SK-N-SH treated with all-trans-retinoic acid at 6 μM for 48 hours (cell line): ENCODE results near the gene KCNT2.

ENCODE experiments used
- ATAC-seq: fragments of 200-7000 bp; cut with Tn5 transposase; 3 replicates; pipeline ENCODE4 v1.9.1; 2020; ENCODE audit warnings: mild to moderate bottlenecking, moderate library complexity
- ARNTL ChIP-seq: fragments of 450-650 bp; formaldehyde crosslinking; IDR thresholded peaks from 2 replicates; pipeline ENCODE4 v1.5.0; 2020; ENCODE audit warnings: low read depth, mild to moderate bottlenecking, moderate library complexity, borderline replicate concordance
- BACH2 ChIP-seq: fragments of 250-450 bp; sonication (Bioruptor Pico); IDR thresholded peaks from 2 replicates; pipeline ENCODE4 v1.9.0; 2021; ENCODE audit warnings: mild to moderate bottlenecking, borderline replicate concordance
- CSDC2 ChIP-seq: fragments of 250-450 bp; sonication (Bioruptor Pico); IDR thresholded peaks from 2 replicates; pipeline ENCODE4 v1.5.0; 2020; ENCODE audit warnings: mild to moderate bottlenecking, moderate library complexity
- ESRRG ChIP-seq: fragments of 250-450 bp; sonication (Bioruptor Pico); IDR thresholded peaks from 2 replicates; pipeline ENCODE4 v1.6.1; 2021; ENCODE audit warnings: mild to moderate bottlenecking
- GLIS3 ChIP-seq: fragments of 250-450 bp; sonication (Bioruptor Pico); IDR thresholded peaks from 2 replicates; pipeline ENCODE4 v1.5.0; 2020; ENCODE audit warnings: mild to moderate bottlenecking, moderate library complexity
- ISL1 ChIP-seq: fragments of 250-450 bp; sonication (Bioruptor Pico); IDR thresholded peaks from 2 replicates; pipeline ENCODE4 v2.1.2; 2022; ENCODE audit warnings: mild to moderate bottlenecking, moderate library complexity
- OSR1 ChIP-seq: fragments of 250-450 bp; sonication (Bioruptor Pico); IDR thresholded peaks from 2 replicates; pipeline ENCODE4 v1.8.0; 2022; ENCODE audit warnings: moderate library complexity, mild to moderate bottlenecking, inconsistent platforms
- PPARA ChIP-seq: fragments of 250-450 bp; sonication (Bioruptor Pico); IDR thresholded peaks from 2 replicates; pipeline ENCODE4 v1.5.0; 2020; ENCODE audit warnings: mild to moderate bottlenecking, borderline replicate concordance
- RARB ChIP-seq: fragments of 250-450 bp; sonication (Bioruptor Pico); IDR thresholded peaks from 2 replicates; pipeline ENCODE4 v1.8.0; 2021; ENCODE audit warnings: mild to moderate bottlenecking, moderate library complexity
- SNAI2 ChIP-seq: fragments of 250-450 bp; sonication (Bioruptor Pico); IDR thresholded peaks from 2 replicates; pipeline ENCODE4 v1.5.0; 2020; ENCODE audit warnings: mild to moderate bottlenecking, moderate library complexity
- TCF4 ChIP-seq: fragments of 250-450 bp; sonication (Bioruptor Pico); IDR thresholded peaks from 2 replicates; pipeline ENCODE4 v1.8.0; 2021; ENCODE audit warnings: mild to moderate bottlenecking, moderate library complexity, borderline replicate concordance
- TOX ChIP-seq: fragments of 250-450 bp; sonication (Bioruptor Pico); IDR thresholded peaks from 2 replicates; pipeline ENCODE4 v1.8.0; 2021; ENCODE audit warnings: mild to moderate bottlenecking, moderate library complexity, borderline replicate concordance
- ZC3H10 ChIP-seq: fragments of 250-450 bp; sonication (Bioruptor Pico); IDR thresholded peaks from 2 replicates; pipeline ENCODE4 v1.5.1; 2021; ENCODE audit warnings: mild to moderate bottlenecking, moderate library complexity
- ZFP3 ChIP-seq: fragments of 250-450 bp; sonication (Bioruptor Pico); IDR thresholded peaks from 2 replicates; pipeline ENCODE4 v1.5.0; 2020; ENCODE audit warnings: mild to moderate bottlenecking, moderate library complexity
- ZFP30 ChIP-seq: fragments of 450-650 bp; formaldehyde crosslinking; IDR thresholded peaks from 2 replicates; pipeline ENCODE4 v1.5.0; 2022; ENCODE audit warnings: mild to moderate bottlenecking, moderate library complexity
- ZNF565 ChIP-seq: fragments of 450-650 bp; formaldehyde crosslinking; conservative IDR thresholded peaks from 2 replicates; pipeline ENCODE4 v1.5.0; 2020; ENCODE audit warnings: low read depth, mild to moderate bottlenecking, moderate library complexity
- ZNF70 ChIP-seq: fragments of 450-650 bp; formaldehyde crosslinking; IDR thresholded peaks from 2 replicates; pipeline ENCODE4 v1.5.0; 2020; ENCODE audit warnings: mild to moderate bottlenecking, moderate library complexity
- ZNF8 ChIP-seq: fragments of 450-650 bp; formaldehyde crosslinking; IDR thresholded peaks from 2 replicates; pipeline ENCODE4 v1.5.0; 2020; ENCODE audit warnings: mild to moderate bottlenecking, moderate library complexity
- TF ChIP-seq, protein P1 (sequence below): fragments of 250-450 bp; sonication (Bioruptor Pico); IDR thresholded peaks from 2 replicates; pipeline ENCODE4 v1.8.0; 2020; ENCODE audit warnings: mild to moderate bottlenecking, moderate library complexity, borderline replicate concordance
- TF ChIP-seq, protein P2 (sequence below): fragments of 250-450 bp; sonication (Bioruptor Pico); IDR thresholded peaks from 2 replicates; pipeline ENCODE4 v1.5.0; 2020; ENCODE audit warnings: mild to moderate bottlenecking, moderate library complexity
- TF ChIP-seq, protein P3 (sequence below): fragments of 250-450 bp; sonication (Bioruptor Pico); IDR thresholded peaks from 2 replicates; pipeline ENCODE4 v1.5.1; 2020; ENCODE audit warnings: low read depth, mild to moderate bottlenecking, moderate library complexity
- TF ChIP-seq, protein P4 (sequence below): fragments of 250-450 bp; sonication (Bioruptor Pico); IDR thresholded peaks from 2 replicates; pipeline ENCODE4 v1.8.0; 2021; ENCODE audit warnings: low read depth, mild to moderate bottlenecking, moderate library complexity, borderline replicate concordance
- TF ChIP-seq, protein P5 (sequence below): fragments of 250-450 bp; sonication (Bioruptor Pico); IDR thresholded peaks from 2 replicates; pipeline ENCODE4 v1.5.1; 2021; ENCODE audit warnings: mild to moderate bottlenecking, moderate library complexity

KCNT2 gene

DNA sequence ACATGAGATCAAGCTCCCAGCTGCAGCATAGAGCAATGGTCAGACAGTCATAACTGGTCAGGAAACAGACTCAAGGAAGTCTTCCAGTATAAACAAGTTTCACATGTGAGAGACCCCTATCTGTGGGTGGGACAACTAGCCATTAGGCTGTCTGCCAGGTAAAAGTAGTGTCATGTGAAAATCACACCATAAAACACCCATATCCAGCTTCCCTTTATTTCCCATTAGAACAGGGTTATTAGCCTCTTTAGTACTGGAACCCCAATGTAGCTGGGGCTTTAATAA, 426.7 kb downstream of the KCNT2 start:
- TF ChIP-seq PPARA (CRISPR knock-in tag) (no peak), SNAI2 (CRISPR knock-in tag) (no peak), ZNF70 (no peak), OSR1 (no peak), ZC3H10 (CRISPR knock-in tag) (no peak)
- TF ChIP-seq, protein P1, sequence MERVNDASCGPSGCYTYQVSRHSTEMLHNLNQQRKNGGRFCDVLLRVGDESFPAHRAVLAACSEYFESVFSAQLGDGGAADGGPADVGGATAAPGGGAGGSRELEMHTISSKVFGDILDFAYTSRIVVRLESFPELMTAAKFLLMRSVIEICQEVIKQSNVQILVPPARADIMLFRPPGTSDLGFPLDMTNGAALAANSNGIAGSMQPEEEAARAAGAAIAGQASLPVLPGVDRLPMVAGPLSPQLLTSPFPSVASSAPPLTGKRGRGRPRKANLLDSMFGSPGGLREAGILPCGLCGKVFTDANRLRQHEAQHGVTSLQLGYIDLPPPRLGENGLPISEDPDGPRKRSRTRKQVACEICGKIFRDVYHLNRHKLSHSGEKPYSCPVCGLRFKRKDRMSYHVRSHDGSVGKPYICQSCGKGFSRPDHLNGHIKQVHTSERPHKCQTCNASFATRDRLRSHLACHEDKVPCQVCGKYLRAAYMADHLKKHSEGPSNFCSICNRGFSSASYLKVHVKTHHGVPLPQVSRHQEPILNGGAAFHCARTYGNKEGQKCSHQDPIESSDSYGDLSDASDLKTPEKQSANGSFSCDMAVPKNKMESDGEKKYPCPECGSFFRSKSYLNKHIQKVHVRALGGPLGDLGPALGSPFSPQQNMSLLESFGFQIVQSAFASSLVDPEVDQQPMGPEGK, result no peak
- TF ChIP-seq, protein P2, sequence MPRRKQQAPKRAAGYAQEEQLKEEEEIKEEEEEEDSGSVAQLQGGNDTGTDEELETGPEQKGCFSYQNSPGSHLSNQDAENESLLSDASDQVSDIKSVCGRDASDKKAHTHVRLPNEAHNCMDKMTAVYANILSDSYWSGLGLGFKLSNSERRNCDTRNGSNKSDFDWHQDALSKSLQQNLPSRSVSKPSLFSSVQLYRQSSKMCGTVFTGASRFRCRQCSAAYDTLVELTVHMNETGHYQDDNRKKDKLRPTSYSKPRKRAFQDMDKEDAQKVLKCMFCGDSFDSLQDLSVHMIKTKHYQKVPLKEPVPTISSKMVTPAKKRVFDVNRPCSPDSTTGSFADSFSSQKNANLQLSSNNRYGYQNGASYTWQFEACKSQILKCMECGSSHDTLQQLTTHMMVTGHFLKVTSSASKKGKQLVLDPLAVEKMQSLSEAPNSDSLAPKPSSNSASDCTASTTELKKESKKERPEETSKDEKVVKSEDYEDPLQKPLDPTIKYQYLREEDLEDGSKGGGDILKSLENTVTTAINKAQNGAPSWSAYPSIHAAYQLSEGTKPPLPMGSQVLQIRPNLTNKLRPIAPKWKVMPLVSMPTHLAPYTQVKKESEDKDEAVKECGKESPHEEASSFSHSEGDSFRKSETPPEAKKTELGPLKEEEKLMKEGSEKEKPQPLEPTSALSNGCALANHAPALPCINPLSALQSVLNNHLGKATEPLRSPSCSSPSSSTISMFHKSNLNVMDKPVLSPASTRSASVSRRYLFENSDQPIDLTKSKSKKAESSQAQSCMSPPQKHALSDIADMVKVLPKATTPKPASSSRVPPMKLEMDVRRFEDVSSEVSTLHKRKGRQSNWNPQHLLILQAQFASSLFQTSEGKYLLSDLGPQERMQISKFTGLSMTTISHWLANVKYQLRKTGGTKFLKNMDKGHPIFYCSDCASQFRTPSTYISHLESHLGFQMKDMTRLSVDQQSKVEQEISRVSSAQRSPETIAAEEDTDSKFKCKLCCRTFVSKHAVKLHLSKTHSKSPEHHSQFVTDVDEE (CRISPR knock-in tag), result no peak
- peak; percentile 66 for ATAC-seq

DNA sequence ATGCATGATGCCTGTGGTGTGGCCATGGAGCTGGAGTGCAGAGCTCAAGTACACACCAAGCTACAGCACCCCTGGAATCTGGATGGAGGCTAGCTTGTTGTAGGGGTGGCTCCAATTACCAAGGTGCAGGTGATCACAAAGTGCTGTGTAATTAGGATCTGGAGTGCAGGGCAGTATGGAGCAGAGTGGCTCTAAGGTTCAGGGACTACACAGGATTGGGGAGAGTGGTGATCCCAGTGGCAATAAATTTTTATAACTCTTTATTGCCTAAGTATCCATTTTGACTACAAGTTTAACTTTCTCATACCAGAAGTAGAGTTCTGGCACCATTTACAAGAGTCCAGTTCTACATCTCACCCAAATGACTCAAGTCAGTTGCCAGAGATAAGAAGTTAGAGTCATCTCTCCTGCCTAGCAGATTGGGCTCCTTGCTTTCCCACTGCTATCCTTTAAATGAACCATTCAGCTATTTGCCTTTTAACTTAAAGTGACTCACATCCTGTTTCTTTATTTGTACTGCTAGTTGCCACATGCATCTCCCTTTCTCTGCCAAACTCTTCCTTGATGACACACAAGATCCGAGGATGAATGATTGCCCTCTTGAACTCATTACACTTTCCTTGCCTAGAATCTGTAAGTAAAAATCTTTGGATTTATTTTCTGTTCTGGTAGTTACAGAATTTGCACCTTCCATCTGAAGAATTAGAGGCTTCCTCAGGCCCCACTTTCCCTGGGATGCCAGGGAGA, 427.2 kb downstream of the KCNT2 start:
- TF ChIP-seq, protein P3, sequence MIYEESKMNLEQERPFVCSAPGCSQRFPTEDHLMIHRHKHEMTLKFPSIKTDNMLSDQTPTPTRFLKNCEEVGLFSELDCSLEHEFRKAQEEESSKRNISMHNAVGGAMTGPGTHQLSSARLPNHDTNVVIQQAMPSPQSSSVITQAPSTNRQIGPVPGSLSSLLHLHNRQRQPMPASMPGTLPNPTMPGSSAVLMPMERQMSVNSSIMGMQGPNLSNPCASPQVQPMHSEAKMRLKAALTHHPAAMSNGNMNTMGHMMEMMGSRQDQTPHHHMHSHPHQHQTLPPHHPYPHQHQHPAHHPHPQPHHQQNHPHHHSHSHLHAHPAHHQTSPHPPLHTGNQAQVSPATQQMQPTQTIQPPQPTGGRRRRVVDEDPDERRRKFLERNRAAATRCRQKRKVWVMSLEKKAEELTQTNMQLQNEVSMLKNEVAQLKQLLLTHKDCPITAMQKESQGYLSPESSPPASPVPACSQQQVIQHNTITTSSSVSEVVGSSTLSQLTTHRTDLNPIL (CRISPR knock-in tag), result no peak
- TF ChIP-seq RARB (CRISPR knock-in tag) (no peak; the same call in 1 of the 2 replicates), ZNF565 (no peak), OSR1 (peak; percentile 61; the same call in 1 of the 2 replicates), CSDC2 (CRISPR knock-in tag) (no peak), ARNTL (CRISPR knock-in tag) (no peak), GLIS3 (no peak), ZC3H10 (CRISPR knock-in tag) (peak; percentile 84), ZNF8 (CRISPR knock-in tag) (no peak), ESRRG (CRISPR knock-in tag) (no peak), BACH2 (CRISPR knock-in tag) (no peak), PPARA (CRISPR knock-in tag) (no peak), TCF4 (CRISPR knock-in tag) (no peak), ISL1 (CRISPR knock-in tag) (no peak), ZNF70 (no peak), TOX (CRISPR knock-in tag) (peak; percentile 65), SNAI2 (CRISPR knock-in tag) (no peak), ZFP3 (CRISPR knock-in tag) (0 out of 2 replicates have a peak, but pooled peaks have one; percentile 40), ZFP30 (no peak)
- TF ChIP-seq, protein P1, result no peak
- TF ChIP-seq, protein P4, sequence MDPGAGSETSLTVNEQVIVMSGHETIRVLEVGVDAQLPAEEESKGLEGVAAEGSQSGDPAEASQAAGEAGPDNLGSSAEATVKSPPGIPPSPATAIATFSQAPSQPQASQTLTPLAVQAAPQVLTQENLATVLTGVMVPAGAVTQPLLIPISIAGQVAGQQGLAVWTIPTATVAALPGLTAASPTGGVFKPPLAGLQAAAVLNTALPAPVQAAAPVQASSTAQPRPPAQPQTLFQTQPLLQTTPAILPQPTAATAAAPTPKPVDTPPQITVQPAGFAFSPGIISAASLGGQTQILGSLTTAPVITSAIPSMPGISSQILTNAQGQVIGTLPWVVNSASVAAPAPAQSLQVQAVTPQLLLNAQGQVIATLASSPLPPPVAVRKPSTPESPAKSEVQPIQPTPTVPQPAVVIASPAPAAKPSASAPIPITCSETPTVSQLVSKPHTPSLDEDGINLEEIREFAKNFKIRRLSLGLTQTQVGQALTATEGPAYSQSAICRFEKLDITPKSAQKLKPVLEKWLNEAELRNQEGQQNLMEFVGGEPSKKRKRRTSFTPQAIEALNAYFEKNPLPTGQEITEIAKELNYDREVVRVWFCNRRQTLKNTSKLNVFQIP (CRISPR knock-in tag), result 0 out of 2 replicates have a peak, but pooled peaks have one; percentile 27
- TF ChIP-seq, protein P2 (CRISPR knock-in tag), result no peak
- TF ChIP-seq, protein P5, sequence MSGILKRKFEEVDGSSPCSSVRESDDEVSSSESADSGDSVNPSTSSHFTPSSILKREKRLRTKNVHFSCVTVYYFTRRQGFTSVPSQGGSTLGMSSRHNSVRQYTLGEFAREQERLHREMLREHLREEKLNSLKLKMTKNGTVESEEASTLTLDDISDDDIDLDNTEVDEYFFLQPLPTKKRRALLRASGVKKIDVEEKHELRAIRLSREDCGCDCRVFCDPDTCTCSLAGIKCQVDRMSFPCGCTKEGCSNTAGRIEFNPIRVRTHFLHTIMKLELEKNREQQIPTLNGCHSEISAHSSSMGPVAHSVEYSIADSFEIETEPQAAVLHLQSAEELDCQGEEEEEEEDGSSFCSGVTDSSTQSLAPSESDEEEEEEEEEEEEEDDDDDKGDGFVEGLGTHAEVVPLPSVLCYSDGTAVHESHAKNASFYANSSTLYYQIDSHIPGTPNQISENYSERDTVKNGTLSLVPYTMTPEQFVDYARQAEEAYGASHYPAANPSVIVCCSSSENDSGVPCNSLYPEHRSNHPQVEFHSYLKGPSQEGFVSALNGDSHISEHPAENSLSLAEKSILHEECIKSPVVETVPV, result no peak
- peak; percentile 96 for ATAC-seq
